DOHH2 (cell line): ENCODE data around the gene ATP8A2.

ENCODE experiments used
- CTCF ChIP-seq: fragments of 200-600 bp; sonication (generic); IDR thresholded peaks from one replicate; pipeline ENCODE4 v1.5.1; 2014; ENCODE audit warnings: antibody characterized with exemption, mild to moderate bottlenecking, low read depth, low read length; ENCODE audit not compliant: poor library complexity, severe bottlenecking
- EZH2phosphoT487 ChIP-seq: fragments of 200-600 bp; sonication (generic); IDR thresholded peaks from 2 replicates; pipeline ENCODE4 v1.6.1; 2017; ENCODE audit warnings: borderline replicate concordance, mild to moderate bottlenecking, antibody characterized with exemption, low read length, moderate library complexity, mixed read lengths

DNA sequence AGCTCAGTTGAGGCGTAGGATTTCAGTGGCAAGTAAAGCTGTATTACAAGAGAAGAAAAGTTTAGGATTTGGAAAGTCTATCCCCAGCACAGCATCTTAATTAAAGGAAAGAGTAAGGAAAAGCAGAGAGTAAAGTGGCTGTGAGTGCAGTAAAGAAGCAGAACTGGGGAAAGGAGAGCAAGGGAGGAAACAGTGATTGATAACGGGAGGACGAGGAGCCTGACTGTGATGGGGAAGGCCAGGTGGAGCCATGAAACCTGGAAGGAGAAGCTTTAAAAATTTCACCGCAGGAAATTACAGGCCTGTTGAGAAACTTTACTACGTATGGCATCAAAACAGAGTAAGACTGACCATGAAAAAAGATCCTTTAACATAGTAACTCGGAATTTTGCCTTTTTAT, 504.5 kb downstream of the ATP8A2 start:
- TF ChIP-seq CTCF (no peak), EZH2phosphoT487 (no peak)
